OCI-M2 (cell line): ENCODE data around the gene PLAC8.
"Not testable (repeated sequence)": the region's sequence is repeated elsewhere in the genome, so short reads cannot be mapped to it uniquely, and the experiment has no call there.

ENCODE experiments used
- DNase-seq: peaks from one replicate; lab custom pipeline; 2025; ENCODE audit not compliant: unreplicated experiment; lab: John Stamatoyannopoulos, UW

Gene PLAC8

GRCh38 chr4:83112678-83113428 lies 1.7 kb downstream of the PLAC8 start:
- no peak for DNase-seq

GRCh38 chr4:83112231-83112630 lies 2.3 kb downstream of the PLAC8 start:
- DNase-seq, result no peak

DNA sequence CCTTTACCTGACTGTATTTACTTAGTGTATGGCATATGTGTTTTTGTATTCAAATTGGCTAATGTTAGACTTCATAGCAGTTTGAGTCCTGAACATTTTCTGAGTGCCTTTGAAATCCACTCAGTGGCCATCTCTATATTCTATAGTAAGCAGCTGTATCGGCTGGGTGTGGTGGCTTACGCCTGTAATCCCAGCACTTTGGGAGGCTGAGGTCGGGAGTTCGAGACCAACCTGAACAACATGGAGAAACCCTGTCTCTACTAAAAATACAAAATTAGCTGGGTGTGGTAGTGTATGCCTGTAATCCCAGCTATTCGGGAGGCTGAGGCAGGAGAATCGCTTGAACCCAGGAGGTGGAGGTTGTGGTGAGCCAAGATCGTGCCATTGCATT lies 2.8 kb downstream of the PLAC8 start:
- not testable (repeated sequence) for DNase-seq

- no peak for DNase-seq
These were observed 3.4 kb downstream of the PLAC8 start for GRCh38 chr4:83110970-83111750.

- peak; percentile 37 for DNase-seq
These were observed 4.1 kb downstream of the PLAC8 start for GRCh38 chr4:83110223-83110945.

- no peak for DNase-seq
These were observed 4.9 kb downstream of the PLAC8 start for GRCh38 chr4:83109480-83110222.

DNA sequence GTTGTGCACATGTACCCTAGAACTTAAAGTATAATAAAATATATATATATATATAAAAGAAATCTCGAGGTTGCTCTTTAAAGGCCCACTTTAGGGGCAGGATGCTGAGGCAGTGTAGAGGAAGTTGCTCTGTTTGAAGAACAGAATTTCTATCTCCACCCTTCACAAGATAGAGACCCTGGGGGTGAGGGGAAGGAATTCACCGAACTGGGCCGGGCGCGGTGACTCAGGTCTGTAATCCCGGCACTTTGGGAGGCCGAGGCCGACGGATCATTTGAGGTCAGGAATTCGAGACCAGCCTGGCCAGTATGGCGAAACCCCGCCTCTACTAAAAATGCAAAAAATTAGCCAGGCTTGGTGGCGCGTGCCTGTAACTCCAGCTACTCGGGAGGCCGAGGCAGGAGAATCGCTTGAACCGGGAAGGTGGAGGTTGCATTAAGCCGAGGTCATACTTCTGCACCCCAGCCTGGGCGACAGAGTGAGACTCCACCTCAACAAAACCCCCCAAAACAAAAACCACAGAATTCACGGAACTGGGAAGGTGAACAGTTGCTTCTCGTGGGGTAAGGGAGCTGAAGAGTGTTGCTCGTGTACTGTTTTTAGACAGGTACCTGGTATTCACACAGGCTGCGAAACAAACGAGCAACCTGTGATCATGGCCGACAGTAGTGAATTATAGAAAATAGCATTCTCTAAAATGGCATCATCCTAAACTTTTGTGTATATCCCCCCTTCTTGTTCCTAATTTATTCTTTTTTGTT lies 6.2 kb downstream of the PLAC8 start:
- no peak for DNase-seq

GRCh38 chr4:83107631-83108030 lies 6.9 kb downstream of the PLAC8 start:
- no peak for DNase-seq

- DNase-seq, result no peak
These were observed 9.5 kb downstream of the PLAC8 start for GRCh38 chr4:83104991-83105390.

DNA sequence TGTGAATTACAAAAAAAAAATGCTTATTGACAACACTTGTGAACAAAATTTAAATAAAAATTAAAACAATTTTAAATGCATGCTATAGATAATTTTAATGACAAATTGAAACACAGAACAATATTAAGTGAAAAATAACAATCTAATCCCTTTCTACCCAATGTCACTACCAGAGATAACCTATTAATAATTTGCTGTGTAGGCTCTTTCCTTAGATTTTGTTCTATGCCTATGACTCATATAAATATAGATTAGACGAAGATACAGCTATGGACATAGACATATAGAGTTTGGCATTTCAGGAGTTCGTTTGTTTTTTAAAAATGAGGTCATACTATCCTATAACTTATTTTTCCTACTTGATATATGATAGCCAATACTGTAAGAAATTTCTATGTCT lies 18.1 kb downstream of the PLAC8 start:
- no peak for DNase-seq

- DNase-seq, result no peak
These were observed 21.4 kb downstream of the PLAC8 start for GRCh38 chr4:83093060-83093640.

GRCh38 chr4:83089410-83090157 lies 24.9 kb downstream of the PLAC8 start:
- DNase-seq, result no peak

DNA sequence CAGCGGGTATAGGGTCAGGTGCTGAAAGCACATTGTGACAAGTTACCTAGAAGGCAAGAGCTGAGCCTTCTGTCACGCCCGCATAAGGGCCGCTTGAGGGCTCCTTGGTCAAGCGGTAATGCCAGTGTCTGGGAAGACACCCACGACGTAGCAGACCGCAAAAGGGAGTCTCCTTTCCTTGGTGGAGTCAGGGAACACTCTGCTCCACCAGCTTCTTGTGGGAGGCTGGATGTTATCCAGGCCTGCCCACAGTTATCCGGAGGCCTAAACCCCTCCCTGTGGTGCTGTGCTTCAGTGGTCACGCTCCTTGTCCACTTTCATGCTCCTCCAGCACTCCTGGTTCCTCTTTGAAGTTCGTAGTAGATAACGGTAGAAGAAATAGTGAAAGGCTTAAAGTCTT lies 29.6 kb downstream of the PLAC8 start:
- not testable (repeated sequence) for DNase-seq

- no peak for DNase-seq
These were observed 30.5 kb downstream of the PLAC8 start for GRCh38 chr4:83083925-83084475.

- no peak for DNase-seq
These were observed 31.8 kb downstream of the PLAC8 start for GRCh38 chr4:83082777-83083176.

GRCh38 chr4:83080561-83080960 lies 34.0 kb downstream of the PLAC8 start:
- no peak for DNase-seq

- DNase-seq, result no peak
These were observed 39.0 kb downstream of the PLAC8 start for GRCh38 chr4:83075311-83076095.

GRCh38 chr4:83074783-83075182 lies 39.7 kb downstream of the PLAC8 start:
- not testable (repeated sequence) for DNase-seq
